Ovary (tissue), 3 donors: Measurements from ENCODE around the gene CCDC66.

ENCODE experiments used
- EP300 ChIP-seq: sonication (generic); formaldehyde crosslinking; IDR thresholded peaks from one replicate; pipeline ENCODE4 v1.6.1; 2017; ENCODE audit warnings: antibody characterized with exemption
- POLR2A ChIP-seq: fragments of 450-650 bp; IDR thresholded peaks from one replicate; pipeline ENCODE4 v1.6.1; 2017; ENCODE audit warnings: antibody characterized with exemption, mild to moderate bottlenecking, moderate library complexity
- TF ChIP-seq, protein P1 (sequence below), 3 donors: fragments of 450-650 bp in 2 of 3; fragments of 200-600 bp in 1 of 3; IDR thresholded peaks; one replicate each; pipeline versions ENCODE4 v1.5.1 to v1.8.0; 2016 to 2022; ENCODE audit warnings: antibody characterized with exemption in 3 of 3, mild to moderate bottlenecking in 1 of 3
- donor health status: DM: no; HTN: no; CAD: no.

DNA sequence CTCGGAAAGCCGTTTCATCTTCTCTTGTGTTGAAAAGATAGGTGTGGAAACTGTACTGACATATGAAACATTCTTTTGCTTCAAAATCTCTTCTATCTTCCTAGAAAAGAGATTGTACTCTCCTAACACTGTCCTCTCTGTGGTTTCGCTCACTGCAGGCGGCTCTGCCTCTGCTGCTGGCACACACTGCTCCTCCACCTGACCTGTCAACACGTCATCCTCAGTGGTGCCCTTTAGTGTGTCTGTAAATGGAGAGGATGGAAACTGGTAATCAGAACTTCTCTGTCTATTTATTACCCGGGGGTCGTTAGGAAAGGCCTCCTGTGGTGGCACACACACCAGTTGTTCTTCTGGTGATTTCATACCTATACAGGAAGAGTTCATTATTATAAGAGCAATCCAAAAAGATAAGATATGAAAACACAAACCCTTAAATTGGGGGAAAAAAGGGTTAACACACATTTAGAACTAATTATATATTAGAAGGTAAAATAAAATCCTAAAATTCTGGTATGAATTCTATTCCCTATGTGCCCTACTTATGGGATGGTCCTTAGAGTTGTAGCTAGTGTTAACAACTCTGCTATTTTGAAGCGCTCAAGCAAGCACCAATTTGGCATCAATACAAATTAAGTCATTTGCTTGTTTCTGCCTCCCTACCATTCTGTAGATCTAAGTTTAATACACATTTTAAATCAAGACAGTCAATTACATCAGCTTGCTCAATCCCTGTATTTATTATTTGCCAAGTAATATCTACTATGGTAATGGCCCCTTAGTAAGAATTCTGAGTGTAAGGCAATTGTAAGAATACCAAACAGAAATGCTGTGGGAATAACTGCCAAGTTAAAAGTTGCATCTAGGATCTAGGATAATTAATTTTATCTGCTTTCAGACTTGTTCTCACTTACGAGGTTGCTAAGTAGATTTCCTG is 76.9 kb downstream of the CCDC66 start:
- no peak for TF ChIP-seq POLR2A
- TF ChIP-seq EP300, result no peak
- TF ChIP-seq, protein P1, sequence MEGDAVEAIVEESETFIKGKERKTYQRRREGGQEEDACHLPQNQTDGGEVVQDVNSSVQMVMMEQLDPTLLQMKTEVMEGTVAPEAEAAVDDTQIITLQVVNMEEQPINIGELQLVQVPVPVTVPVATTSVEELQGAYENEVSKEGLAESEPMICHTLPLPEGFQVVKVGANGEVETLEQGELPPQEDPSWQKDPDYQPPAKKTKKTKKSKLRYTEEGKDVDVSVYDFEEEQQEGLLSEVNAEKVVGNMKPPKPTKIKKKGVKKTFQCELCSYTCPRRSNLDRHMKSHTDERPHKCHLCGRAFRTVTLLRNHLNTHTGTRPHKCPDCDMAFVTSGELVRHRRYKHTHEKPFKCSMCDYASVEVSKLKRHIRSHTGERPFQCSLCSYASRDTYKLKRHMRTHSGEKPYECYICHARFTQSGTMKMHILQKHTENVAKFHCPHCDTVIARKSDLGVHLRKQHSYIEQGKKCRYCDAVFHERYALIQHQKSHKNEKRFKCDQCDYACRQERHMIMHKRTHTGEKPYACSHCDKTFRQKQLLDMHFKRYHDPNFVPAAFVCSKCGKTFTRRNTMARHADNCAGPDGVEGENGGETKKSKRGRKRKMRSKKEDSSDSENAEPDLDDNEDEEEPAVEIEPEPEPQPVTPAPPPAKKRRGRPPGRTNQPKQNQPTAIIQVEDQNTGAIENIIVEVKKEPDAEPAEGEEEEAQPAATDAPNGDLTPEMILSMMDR (IDR thresholded peaks at IDR 0.05), result no peak
